H1 (cell line): ENCODE data around the gene CASP4. TPM values are rescaled to one million over a fixed set of nuclear protein-coding genes. Genes with fewer than 3 reads are reported as not detected.

Source experiments
- CTCF ChIA-PET: fragments of 300-600 bp; sonication (Branson Sonifier 250); formaldehyde crosslinking; loops from one replicate; lab custom pipeline; 2021; ENCODE audit not compliant: partially characterized antibody; lab: Charles Lee
- POLR2A ChIA-PET: fragments of 300-600 bp; sonication (Branson Sonifier 250); formaldehyde crosslinking; loops from one replicate; lab custom pipeline; 2021; ENCODE audit warnings: inconsistent platforms; ENCODE audit not compliant: partially characterized antibody; lab: Charles Lee
- DNase-seq, 2 experiments: peaks; one replicate each; pipeline versions ENCODE4 v3.0.0 to v3.0.0-alpha.2; 2010 to 2022; ENCODE audit warnings: low spot score in 2 of 2, low read depth in 1 of 2, mixed read lengths in 1 of 2
- FAIRE-seq: peaks from 2 replicates; lab custom pipeline; 2011; peaks lifted over from hg19 to GRCh38; lab: Jason Lieb, UNC
- H2AFZ ChIP-seq: 2 replicates; pipeline ENCODE4 v1.8.1; 2012; ENCODE audit warnings: low read length, inconsistent platforms
- H2AK5ac ChIP-seq: 2 replicates; pipeline ENCODE4 v1.6.1; 2013; ENCODE audit warnings: low read depth, low read length
- H2BK120ac ChIP-seq: replicated peaks from 2 replicates; pipeline ENCODE3; 2013; ENCODE audit warnings: low read depth, low read length, inconsistent platforms
- H2BK12ac ChIP-seq: 2 replicates; pipeline ENCODE4 v1.6.1; 2013; ENCODE audit warnings: low read depth, low read length
- H2BK15ac ChIP-seq: 2 replicates; pipeline ENCODE4 v1.6.1; 2013; ENCODE audit warnings: low read length
- H2BK20ac ChIP-seq: 2 replicates; pipeline ENCODE4 v1.6.1; 2013; ENCODE audit warnings: low read length
- H2BK5ac ChIP-seq: 2 replicates; pipeline ENCODE4 v1.6.1; 2013; ENCODE audit warnings: low read depth, low read length
- H3K14ac ChIP-seq: 2 replicates; pipeline ENCODE4 v1.6.1; 2013; ENCODE audit warnings: inconsistent platforms; ENCODE audit not compliant: insufficient read length
- H3K18ac ChIP-seq: 2 replicates; pipeline ENCODE4 v1.6.1; 2013; ENCODE audit warnings: low read length; ENCODE audit errors: extremely low read depth
- H3K23ac ChIP-seq: 2 replicates; pipeline ENCODE4 v1.6.1; 2013; ENCODE audit warnings: inconsistent platforms; ENCODE audit not compliant: insufficient read length
- H3K23me2 ChIP-seq: 2 replicates; pipeline ENCODE4 v1.6.1; 2013; ENCODE audit warnings: low read depth, low read length
- H3K27ac ChIP-seq: 2 replicates; pipeline ENCODE4 v1.6.1; 2011; ENCODE audit warnings: low read depth, low read length, inconsistent platforms
- H3K27me3 ChIP-seq, 4 experiments: replicated peaks in 1 of 4; 1 replicate in 1 of 4; 2 replicates in 3 of 4; pipeline versions ENCODE4 v1.6.1 to v1.8.1; 2011 to 2013; ENCODE audit warnings: low read length in 3 of 4, mild to moderate bottlenecking in 3 of 4, inconsistent platforms in 2 of 4, mixed read lengths in 2 of 4, moderate library complexity in 1 of 4; ENCODE audit not compliant: control insufficient read depth in 3 of 4, insufficient read depth in 3 of 4; ENCODE audit errors: extremely low read depth in 1 of 4
- H3K36me3 ChIP-seq, 4 experiments: 2 replicates each; pipeline versions ENCODE4 v1.6.1 to v1.8.1; 2011 to 2013; ENCODE audit warnings: mild to moderate bottlenecking in 4 of 4, low read length in 3 of 4, moderate library complexity in 2 of 4, control low read depth in 1 of 4, inconsistent platforms in 1 of 4; ENCODE audit not compliant: insufficient read depth in 4 of 4, control insufficient read depth in 2 of 4
- H3K4ac ChIP-seq: replicated peaks from 2 replicates; pipeline ENCODE3; 2013; ENCODE audit warnings: low read length, low read depth, mixed read lengths, inconsistent platforms; ENCODE audit not compliant: insufficient read length
- H3K4me1 ChIP-seq, 4 experiments: replicated peaks in 1 of 4; 1 replicate in 1 of 4; 2 replicates in 3 of 4; pipeline versions ENCODE4 v1.6.1 to v1.8.1; 2011 to 2013; ENCODE audit warnings: low read length in 3 of 4, inconsistent platforms in 2 of 4, mixed read lengths in 1 of 4; ENCODE audit not compliant: insufficient read depth in 4 of 4, control insufficient read depth in 3 of 4
- H3K4me2 ChIP-seq, 2 experiments: 2 replicates each; pipeline versions ENCODE4 v1.6.1 to v1.8.1; 2011 to 2013; ENCODE audit warnings: low read depth in 2 of 2, low read length in 2 of 2, control low read depth in 1 of 2, inconsistent platforms in 1 of 2, mild to moderate bottlenecking in 1 of 2; ENCODE audit not compliant: insufficient read depth in 1 of 2
- H3K4me3 ChIP-seq, 4 experiments: fragments of 200-600, 300-600 bp in 1 of 4; sonication (generic), shearing (Covaris generic), sonication (Bioruptor Twin) in 1 of 4; 2 replicates each; pipeline versions ENCODE4 v1.5.1 to v1.8.1; 2011 to 2016; ENCODE audit warnings: low read length in 4 of 4, low read depth in 3 of 4, control low read depth in 2 of 4, inconsistent platforms in 2 of 4, mild to moderate bottlenecking in 2 of 4, mixed read lengths in 1 of 4, moderate library complexity in 1 of 4; ENCODE audit not compliant: insufficient read depth in 2 of 4; ENCODE audit errors: extremely low read depth in 1 of 4
- H3K56ac ChIP-seq: replicated peaks from 2 replicates; pipeline ENCODE3; 2013; ENCODE audit warnings: low read depth, mild to moderate bottlenecking, mixed read lengths, low read length, inconsistent platforms; ENCODE audit not compliant: insufficient read length
- H3K79me1 ChIP-seq: 2 replicates; pipeline ENCODE4 v1.6.1; 2013; ENCODE audit warnings: low read depth, low read length, control low read depth
- H3K79me2 ChIP-seq, 2 experiments: 2 replicates each; pipeline versions ENCODE4 v1.6.1 to v1.8.1; 2012 to 2013; ENCODE audit warnings: low read length in 2 of 2, mild to moderate bottlenecking in 2 of 2, inconsistent platforms in 1 of 2; ENCODE audit not compliant: insufficient read depth in 2 of 2, control insufficient read depth in 1 of 2
- H3K9ac ChIP-seq, 4 experiments: replicated peaks in 1 of 4; 1 replicate in 1 of 4; 2 replicates in 3 of 4; pipeline versions ENCODE4 v1.6.1 to v1.8.1; 2011 to 2013; ENCODE audit warnings: low read depth in 3 of 4, low read length in 3 of 4, control low read depth in 2 of 4, mild to moderate bottlenecking in 2 of 4, moderate library complexity in 2 of 4, inconsistent platforms in 1 of 4; ENCODE audit errors: extremely low read depth in 1 of 4
- H3K9me3 ChIP-seq, 2 experiments: 2 replicates each; pipeline versions ENCODE4 v1.6.1 to v1.8.1; 2012 to 2013; ENCODE audit warnings: mild to moderate bottlenecking in 2 of 2, moderate library complexity in 2 of 2, control low read depth in 1 of 2, inconsistent platforms in 1 of 2, low read depth in 1 of 2, low read length in 1 of 2, mixed read lengths in 1 of 2; ENCODE audit not compliant: insufficient read depth in 2 of 2
- H4K20me1 ChIP-seq, 2 experiments: replicated peaks in 1 of 2; 2 replicates each; pipeline versions ENCODE3 to v1.8.1; 2011 to 2013; ENCODE audit warnings: inconsistent platforms in 2 of 2, low read length in 2 of 2, mild to moderate bottlenecking in 1 of 2; ENCODE audit not compliant: insufficient read depth in 2 of 2, control insufficient read depth in 1 of 2
- H4K5ac ChIP-seq: 2 replicates; pipeline ENCODE4 v1.6.1; 2013; ENCODE audit warnings: low read length, low read depth, mixed read lengths, inconsistent platforms; ENCODE audit not compliant: insufficient read length
- H4K8ac ChIP-seq: 2 replicates; pipeline ENCODE4 v1.8.0; 2013; ENCODE audit warnings: mild to moderate bottlenecking, moderate library complexity, low read length, inconsistent platforms; ENCODE audit not compliant: insufficient read depth; ENCODE audit errors: extremely low read depth
- H4K91ac ChIP-seq: replicated peaks from 2 replicates; pipeline ENCODE3; 2013; ENCODE audit warnings: low read length, mixed read lengths, inconsistent platforms; ENCODE audit not compliant: insufficient read length
- CHD1 ChIP-seq: IDR thresholded peaks from 2 replicates; pipeline ENCODE4 v1.6.1; 2012; ENCODE audit warnings: low read depth, low read length, improper control_type of control experiment
- GTF2F1 ChIP-seq: IDR thresholded peaks from 2 replicates; pipeline ENCODE4 v1.6.1; 2012; ENCODE audit warnings: low read depth, low read length, improper control_type of control experiment, borderline replicate concordance
- POU5F1 ChIP-seq: IDR thresholded peaks from 2 replicates; pipeline ENCODE4 v1.6.1; 2011; ENCODE audit warnings: low read depth, mild to moderate bottlenecking, low read length, moderate library complexity
- SP4 ChIP-seq: IDR thresholded peaks from 2 replicates; pipeline ENCODE4 v1.6.1; 2012; ENCODE audit warnings: low read length, inconsistent platforms
- SUZ12 ChIP-seq: fragments of 200-600 bp; sonication (generic); IDR thresholded peaks from 2 replicates; pipeline ENCODE4 v1.6.1; 2012; ENCODE audit warnings: mild to moderate bottlenecking, inconsistent platforms, low read length, moderate library complexity, mixed read lengths
- USF2 ChIP-seq: IDR thresholded peaks from 2 replicates; pipeline ENCODE4 v1.6.1; 2011; ENCODE audit warnings: low read length, improper control_type of control experiment
- WGBS, 2 experiments: shearing (Covaris generic) in 1 of 2; methylation state at CpG; one replicate each; pipeline versions ENCODE4 v1.1.6 to v1.1.7; 2013 to 2015; ENCODE audit warnings: low lambda C conversion rate in 2 of 2, mixed read lengths in 2 of 2, inconsistent platforms in 1 of 2, low coverage in 1 of 2, missing lambda C conversion rate in 1 of 2; ENCODE audit not compliant: insufficient replicate concordance in 2 of 2, insufficient coverage in 1 of 2, insufficient read length in 1 of 2; ENCODE audit errors: extremely low coverage in 1 of 2, missing lambda C conversion rate in 1 of 2; 5-methylcytosine and 5-hydroxymethylcytosine counted together
- polyA plus RNA-seq, 7 experiments: library from polyadenylated mRNA; depleted of rRNA in 3 of 7; stranded (reverse) in 5 of 7; unstranded in 2 of 7; fragments of >200 nt in 5 of 7; fragments of 200-250 nt in 2 of 7; gene quantifications; 1 replicate in 5 of 7; 2 replicates in 1 of 7; 4 replicates in 1 of 7; pipeline versions ENCODE4 v1.2.1 to v1.2.3, GENCODE V29; 2011 to 2013; ENCODE audit warnings: missing spikeins in 2 of 7, mixed read lengths in 2 of 7
- total RNA-seq: library from RNA; stranded (reverse); fragmentation: NEBNext Ultra II Directional; extraction: Animal tissue kit (Norgen Biotek cat#: 25700); gene quantifications from 2 replicates; pipeline ENCODE4 v1.2.1, GENCODE V29; 2021

Gene CASP4
- total and polyA plus RNA-seq, 2 of the 8 experiments (the other 6 are each of a cell fraction or from before 2014, with no cell fraction given) = 0.09 TPM; not detected in 1

- Histone ChIP-seq H2BK120ac (no peak overlapping the region), H3K9me3 (no peaks in the 10 kb centered on the region), H4K8ac (no peak overlapping the region), H4K91ac (no peak overlapping the region), H3K27me3 (no peaks in the 10 kb centered on the region), H3K4ac (no peak overlapping the region), H2BK15ac (no peak overlapping the region), H2AK5ac (no peak overlapping the region), H2AFZ (no peak overlapping the region), H3K4me2 (no peak overlapping the region), H3K79me1 (no peaks in the 10 kb centered on the region), H3K23me2 (no peaks in the 10 kb centered on the region), H3K14ac (no peak overlapping the region), H3K79me2 (no peaks in the 10 kb centered on the region), H2BK5ac (no peak overlapping the region), H4K20me1 (no peaks in the 10 kb centered on the region), H3K27ac (no peak overlapping the region), H4K5ac (no peak overlapping the region), H3K9ac (no peak overlapping the region), H3K4me3 (no peak overlapping the region), H3K36me3 (no peaks in the 10 kb centered on the region), H3K23ac (no peak overlapping the region), H2BK20ac (no peak overlapping the region), H2BK12ac (no peak overlapping the region), H3K18ac (no peak overlapping the region), H3K4me1 (no peaks in the 10 kb centered on the region), H3K56ac (no peak overlapping the region)
- CTCF ChIA-PET = no interaction called here
- no peak for DNase-seq
- 90% methylated on average over 3 of the region's 3 CpGs; no CpG with 5 or more reads in 1 of the 2 experiments for WGBS, 2 experiments
- no peak for TF ChIP-seq CHD1
- TF ChIP-seq GTF2F1 = no peak
- no peak for TF ChIP-seq SP4
- no peak for TF ChIP-seq SUZ12
- no peak for TF ChIP-seq POU5F1
- TF ChIP-seq USF2 = no peak
- POLR2A ChIA-PET = no interaction called here
- no peak for FAIRE-seq
Observed at GRCh38 chr11:104908186-104908531, 60.2 kb downstream of the CASP4 start.
